NCI-H774 (cell line): Measurements from ENCODE around the gene USP9X.
"Not testable (repeated sequence)": the region's sequence is repeated elsewhere in the genome, so short reads cannot be mapped to it uniquely, and the experiment has no call there.

Experiments used
- DNase-seq: peaks from one replicate; lab custom pipeline; 2025; lab: John Stamatoyannopoulos, UW

USP9X gene

GRCh38 chrX:41122664-41123257, 37.5 kb downstream of the USP9X start:
- DNase-seq = no peak

- DNase-seq = peak; percentile 33
Measured at GRCh38 chrX:41127477-41128192, 42.4 kb downstream of the USP9X start.

GRCh38 chrX:41128955-41129354, 43.7 kb downstream of the USP9X start:
- no peak for DNase-seq

GRCh38 chrX:41131766-41132165, 46.5 kb downstream of the USP9X start:
- no peak for DNase-seq

- no peak for DNase-seq
Measured at GRCh38 chrX:41133551-41133950, 48.3 kb downstream of the USP9X start.

- no peak for DNase-seq
Measured at GRCh38 chrX:41137589-41137988, 52.3 kb downstream of the USP9X start.

- DNase-seq = no peak
Measured at GRCh38 chrX:41142130-41142910, 57.1 kb downstream of the USP9X start.

- DNase-seq = no peak
Measured at GRCh38 chrX:41144873-41145272, 59.6 kb downstream of the USP9X start.

- no peak for DNase-seq
Measured at GRCh38 chrX:41145920-41146608, 60.8 kb downstream of the USP9X start.

GRCh38 chrX:41148553-41148952, 63.3 kb downstream of the USP9X start:
- no peak for DNase-seq

GRCh38 chrX:41150043-41150442, 64.8 kb downstream of the USP9X start:
- no peak for DNase-seq

GRCh38 chrX:41151726-41152125, 66.5 kb downstream of the USP9X start:
- not testable (repeated sequence) for DNase-seq

- no peak for DNase-seq
Measured at GRCh38 chrX:41152221-41152620, 67.0 kb downstream of the USP9X start.

GRCh38 chrX:41153448-41153847, 68.2 kb downstream of the USP9X start:
- no peak for DNase-seq

GRCh38 chrX:41153957-41154356, 68.7 kb downstream of the USP9X start:
- DNase-seq = no peak

GRCh38 chrX:41164449-41164848, 79.2 kb downstream of the USP9X start:
- DNase-seq = no peak

GRCh38 chrX:41167888-41168287, 82.6 kb downstream of the USP9X start:
- no peak for DNase-seq

GRCh38 chrX:41176263-41176662, 91.0 kb downstream of the USP9X start:
- DNase-seq = no peak

GRCh38 chrX:41177297-41177696, 92.1 kb downstream of the USP9X start:
- no peak for DNase-seq

GRCh38 chrX:41178201-41178600, 93.0 kb downstream of the USP9X start:
- no peak for DNase-seq

- peak; percentile 20 for DNase-seq
Measured at GRCh38 chrX:41180194-41180908, 95.1 kb downstream of the USP9X start.

GRCh38 chrX:41184312-41184711, 99.1 kb downstream of the USP9X start:
- no peak for DNase-seq
